Posterior vena cava (tissue), 2 donors: ENCODE measurements around the gene SMTNL2. TPM values are rescaled to one million over a fixed set of nuclear protein-coding genes. Genes with fewer than 3 reads are reported as not detected.
"Not testable (repeated sequence)": the region's sequence is repeated elsewhere in the genome, so short reads cannot be mapped to it uniquely, and the experiment has no call there.

Source experiments
- DNase-seq: peaks from one replicate; pipeline ENCODE4 v3.0.0-alpha.2; 2020; ENCODE audit warnings: low spot score
- intact Hi-C, 2 donors: fragments of 100-400 bp; cut with DNase I; formaldehyde crosslinking; loops; one replicate each; pipeline versions ENCODE4 v1.14.1 to v1.14.2; 2022 to 2023
- total RNA-seq, 2 donors: library from RNA; stranded (reverse); fragmentation: NEBNext Ultra II Directional; extraction: Animal tissue kit (Norgen Biotek cat#: 25700); gene quantifications; one replicate each; pipeline ENCODE4 v1.2.1, GENCODE V29; 2021
- donor health status: DM: yes; HTN: yes; CAD: no.
- donor health status: DM: yes; HTN: yes; CAD: no.

The SMTNL2 gene
- total RNA-seq, 2 donors from 2014 or later, result 2.0 to 3.0 TPM

GRCh38 chr17:4640569-4641188 lies 56.4 kb downstream of the SMTNL2 start:
- DNase-seq, result peak; percentile 23
- intact Hi-C loops, result not testable (repeated sequence)

- peak; percentile 80 for DNase-seq
- intact Hi-C loops, result no loop called here
These were observed 57.2 kb downstream of the SMTNL2 start, which contains the start of gene ALOX15 for GRCh38 chr17:4641297-4642195. TSS of gene ALOX15 (minus strand) at chr17:4641678. CDS start at chr17:4641651, 27 bp downstream.

GRCh38 chr17:4642286-4642685 lies 58.0 kb downstream of the SMTNL2 start:
- intact Hi-C loops, result no loop called here
- no peak for DNase-seq

GRCh38 chr17:4643676-4644075 lies 59.3 kb downstream of the SMTNL2 start:
- DNase-seq, result no peak
- intact Hi-C loops, result no loop called here

- peak; percentile 72 for DNase-seq
- intact Hi-C loops, result no loop called here
These were observed 61.3 kb downstream of the SMTNL2 start for GRCh38 chr17:4645642-4646041.

GRCh38 chr17:4648741-4649140 lies 64.4 kb downstream of the SMTNL2 start:
- DNase-seq, result no peak
- intact Hi-C loops, result no loop called here

- DNase-seq, result no peak
- intact Hi-C loops, result no loop called here
These were observed 68.7 kb downstream of the SMTNL2 start for GRCh38 chr17:4652997-4653396.

GRCh38 chr17:4655933-4656332 lies 71.6 kb downstream of the SMTNL2 start:
- intact Hi-C loops, DNase-seq: not testable (repeated sequence)

- intact Hi-C loops, result no loop called here
- DNase-seq, result no peak
These were observed 73.3 kb downstream of the SMTNL2 start for GRCh38 chr17:4657678-4658077.

Other genes starting within 250 kb of the SMTNL2 start
- 10 to 100 TPM; 53.4 to 57.0 TPM for gene UBE2G1, start 217.9 kb upstream of the SMTNL2 start, total RNA-seq
- gene SPNS3, start 150.6 kb upstream of the SMTNL2 start, total RNA-seq, result under 1 TPM; 0.24 to 0.32 TPM
- gene SPNS2, start 85.6 kb upstream of the SMTNL2 start, total RNA-seq, result 10 to 100 TPM; 16.2 to 20.9 TPM
- 10 to 100 TPM; 37.9 to 41.0 TPM for gene MYBBP1A, start 29.1 kb upstream of the SMTNL2 start, total RNA-seq
- not detected for gene GGT6, start 24.0 kb upstream of the SMTNL2 start, total RNA-seq
- not detected for gene ALOX15, start 57.1 kb downstream of the SMTNL2 start, total RNA-seq
- gene PELP1, start 119.6 kb downstream of the SMTNL2 start, total RNA-seq, result 10 to 100 TPM; 33.3 to 37.8 TPM
- gene ARRB2, start 126.1 kb downstream of the SMTNL2 start, total RNA-seq, result 10 to 100 TPM; 50.7 to 63.8 TPM
- 10 to 100 TPM in 1 of 2 donors, 1 to 10 TPM in 1; 10.0 to 10.8 TPM for gene MED11, start 146.9 kb downstream of the SMTNL2 start, total RNA-seq
- gene ZMYND15, start 155.3 kb downstream of the SMTNL2 start, total RNA-seq, result 1 to 10 TPM; 1.1 to 1.2 TPM
- 10 to 100 TPM; 14.8 to 20.4 TPM for gene CXCL16, start 155.4 kb downstream of the SMTNL2 start, total RNA-seq
- not detected for gene TM4SF5, start 187.4 kb downstream of the SMTNL2 start, total RNA-seq
- gene VMO1, start 201.8 kb downstream of the SMTNL2 start, total RNA-seq, result 1 to 10 TPM; 2.1 to 3.4 TPM
- not detected for gene GLTPD2, start 204.4 kb downstream of the SMTNL2 start, total RNA-seq
- 100 to 1,000 TPM in 1 of 2 donors, 10 to 100 TPM in 1; 87.5 to 103 TPM for gene PSMB6, start 211.6 kb downstream of the SMTNL2 start, total RNA-seq
- 10 to 100 TPM; 22.2 to 30.3 TPM for gene PLD2, start 222.6 kb downstream of the SMTNL2 start, total RNA-seq
- gene MINK1, start 248.8 kb downstream of the SMTNL2 start, total RNA-seq, result 10 to 100 TPM; 53.3 to 67.0 TPM